Stimulated activated CD4-positive, alpha-beta T cell treated with anti-CD3 and anti-CD28 coated beads, Interleukin-15, amount 100 ng/mL, for 24 hours (primary cell): ENCODE measurements around the gene C16orf96.

Experiments used
- DNase-seq: peaks from one replicate; pipeline ENCODE4 v3.0.0-alpha.2; 2020

C16orf96 gene

DNA sequence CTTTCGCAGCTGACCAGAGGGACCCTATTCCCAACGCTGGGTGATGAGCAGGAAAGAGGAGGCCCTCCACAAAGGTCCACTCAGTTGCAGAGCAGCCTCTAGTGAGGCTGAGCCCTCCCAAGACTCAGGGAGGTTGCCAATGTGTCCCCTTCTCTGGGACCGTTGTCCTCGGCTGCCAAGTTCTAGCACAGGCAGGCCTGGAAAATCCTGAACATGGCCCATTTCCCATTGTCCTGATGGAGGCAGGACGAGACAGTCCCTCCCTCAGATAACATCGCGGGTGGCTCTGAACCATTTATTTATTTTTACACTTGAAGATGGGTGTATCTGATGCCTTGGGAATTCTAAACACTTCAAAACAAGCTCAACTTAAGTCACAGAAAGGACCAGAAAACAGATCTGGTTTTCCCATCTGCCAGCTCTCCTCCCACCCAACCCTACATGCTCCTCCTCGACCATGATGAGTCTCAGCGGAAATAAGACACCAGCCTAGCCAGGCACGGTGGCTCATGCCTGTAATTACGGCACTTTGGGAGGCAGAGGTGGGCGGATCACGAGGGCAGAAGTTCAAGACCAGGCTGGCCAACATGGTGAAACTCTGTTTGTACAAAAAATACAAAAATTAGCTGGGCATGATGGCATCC lies 30.4 kb upstream of the C16orf96 start:
- no peak for DNase-seq

- DNase-seq = peak; percentile 35
Measured at GRCh38 chr16:4529085-4530060, 26.8 kb upstream of the C16orf96 start.

GRCh38 chr16:4531811-4532210 lies 24.3 kb upstream of the C16orf96 start:
- DNase-seq = no peak

GRCh38 chr16:4532238-4532637 lies 23.9 kb upstream of the C16orf96 start:
- no peak for DNase-seq

- DNase-seq = no peak
Measured at GRCh38 chr16:4533490-4533889, 22.6 kb upstream of the C16orf96 start.

GRCh38 chr16:4534151-4534790 lies 21.9 kb upstream of the C16orf96 start:
- no peak for DNase-seq

GRCh38 chr16:4535627-4536108 lies 20.5 kb upstream of the C16orf96 start:
- DNase-seq = peak; percentile 68

DNA sequence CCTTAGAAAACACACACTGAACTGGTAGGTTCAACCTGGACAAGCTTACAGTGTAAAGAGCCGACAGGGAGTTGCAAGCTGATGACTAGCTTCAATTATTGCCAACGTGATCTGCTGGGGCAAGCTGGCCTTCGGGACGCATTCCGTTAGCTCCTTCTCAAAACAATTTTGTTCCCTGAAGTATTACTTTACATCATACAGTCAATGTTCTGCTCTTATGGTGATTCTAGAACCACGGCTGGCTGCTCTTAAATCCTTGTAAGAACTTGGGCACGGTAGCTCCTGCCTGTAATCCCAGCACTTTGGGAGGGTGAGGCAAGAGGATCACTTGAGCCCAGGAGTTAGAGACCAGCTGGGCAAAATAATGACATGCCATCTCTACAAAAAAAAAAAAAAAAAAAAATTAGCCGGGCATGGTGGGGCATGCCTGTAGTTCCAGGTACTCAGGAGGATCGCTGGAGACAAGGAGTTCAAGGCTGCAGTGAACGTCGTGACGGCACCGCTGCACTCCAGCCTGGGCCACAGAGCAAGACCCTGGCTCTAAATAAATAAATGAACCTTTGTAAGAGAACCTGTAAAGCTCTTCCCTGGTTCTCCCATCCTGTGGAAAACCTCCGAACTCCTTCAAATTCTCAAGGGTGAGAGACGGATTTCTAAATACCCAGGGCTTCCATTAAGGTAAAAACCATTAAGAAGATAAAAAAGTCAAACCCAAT lies 19.6 kb upstream of the C16orf96 start:
- no peak for DNase-seq

- DNase-seq = peak; percentile 27
Measured at GRCh38 chr16:4537376-4538343, 18.5 kb upstream of the C16orf96 start.

DNA sequence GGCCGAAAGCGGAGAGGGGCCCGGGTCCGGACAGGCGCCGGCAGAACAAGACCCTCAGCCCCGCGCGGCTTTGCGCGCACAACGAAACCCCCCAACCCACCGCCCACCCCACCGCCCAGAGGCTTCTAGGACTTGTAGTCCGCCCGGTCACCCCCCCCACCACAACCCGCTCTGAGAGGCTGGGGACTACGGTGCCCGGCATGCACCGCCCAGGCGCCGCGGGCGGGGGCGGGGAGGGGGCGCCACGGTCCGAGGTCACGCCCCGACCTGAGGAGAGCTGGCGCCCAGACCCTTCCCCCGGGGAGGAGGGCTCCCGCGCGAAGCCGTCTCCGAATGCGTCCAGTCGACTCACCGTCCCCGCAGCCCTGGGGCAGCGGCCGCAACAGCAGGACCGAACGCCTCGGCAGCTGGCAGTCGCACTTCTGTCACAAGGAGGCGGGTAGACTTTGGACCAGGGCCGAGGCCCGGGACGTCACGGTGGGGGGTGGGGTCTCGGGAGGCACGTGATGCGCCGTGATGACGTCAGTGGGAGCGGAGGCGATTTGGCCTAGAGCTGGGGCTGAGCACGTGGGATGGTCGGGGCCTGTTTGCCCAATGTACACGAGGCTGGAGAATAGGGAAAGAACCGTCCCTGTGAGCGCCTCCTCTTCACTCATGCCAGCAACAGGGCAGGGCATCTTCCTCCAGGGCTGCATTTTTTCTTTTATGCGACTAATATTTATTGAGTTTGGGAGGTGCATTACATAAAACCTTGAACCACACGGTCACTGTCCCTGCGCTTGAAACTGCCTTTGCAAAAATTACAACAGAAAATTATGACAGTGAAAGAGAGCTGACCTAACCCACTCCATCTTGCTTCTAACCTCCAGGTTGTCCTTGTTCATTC lies 17.5 kb upstream of the C16orf96 start, which contains the start of gene CDIP1:
Gene CDIP1, minus strand, starts transcription at position 424 of the 886 bp plus-strand sequence. CDS start 24,643 bp downstream, outside the sequence.
- peak; percentile 98 for DNase-seq

DNA sequence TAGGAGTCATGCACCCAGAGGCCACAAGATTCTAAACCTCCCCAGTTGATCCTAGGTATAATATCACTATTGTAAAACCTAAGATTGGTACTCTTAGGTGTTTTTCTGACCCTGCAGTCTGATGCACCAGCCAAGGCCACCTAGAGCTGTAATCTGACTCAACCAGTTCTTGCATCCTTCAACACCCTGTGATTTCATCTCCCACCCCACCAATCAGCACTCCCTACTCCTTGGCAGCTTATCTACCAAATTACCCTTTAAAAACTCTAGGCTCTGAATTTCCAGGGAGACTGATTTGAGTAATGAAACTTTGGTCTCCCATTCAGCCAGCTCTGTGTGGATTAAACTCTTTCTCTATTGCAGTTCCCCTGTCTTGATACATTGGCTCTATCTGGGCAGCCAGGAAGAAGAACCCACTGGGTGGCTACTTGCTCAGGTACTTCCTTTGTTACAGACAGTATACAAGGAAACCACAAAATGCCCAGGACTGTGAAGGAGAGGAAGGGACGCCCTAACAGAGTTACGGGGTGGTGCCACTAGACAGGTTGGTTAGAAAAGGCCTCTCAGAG lies 16.3 kb upstream of the C16orf96 start:
- no peak for DNase-seq

GRCh38 chr16:4544473-4544872 lies 11.7 kb upstream of the C16orf96 start:
- DNase-seq = no peak

- DNase-seq = no peak
Measured at GRCh38 chr16:4548124-4548523, 8.0 kb upstream of the C16orf96 start.

GRCh38 chr16:4550591-4550990 lies 5.5 kb upstream of the C16orf96 start:
- no peak for DNase-seq

DNA sequence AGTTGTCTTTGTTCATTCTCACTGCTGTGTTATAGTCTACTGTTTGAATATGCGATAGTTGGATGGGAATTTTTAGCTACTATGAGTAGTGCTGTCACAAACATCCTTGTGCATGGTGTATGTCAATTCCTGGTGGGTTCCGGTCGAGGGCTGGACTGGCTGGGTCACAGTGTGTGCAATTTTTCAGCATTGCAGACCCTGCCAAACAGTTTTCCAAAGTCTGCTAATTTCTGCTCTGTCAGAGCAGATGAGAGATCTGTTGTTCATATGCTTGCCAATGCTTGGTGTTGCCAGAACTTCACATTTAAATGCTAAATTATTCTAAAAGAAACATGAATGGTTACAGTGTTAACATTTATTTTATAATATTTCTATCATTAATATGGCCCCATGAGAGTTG lies 3.6 kb upstream of the C16orf96 start:
- no peak for DNase-seq

- no peak for DNase-seq
Measured at GRCh38 chr16:4556580-4556979, 440 bp downstream of the C16orf96 start.

GRCh38 chr16:4557973-4558372 lies 1.8 kb downstream of the C16orf96 start:
- no peak for DNase-seq

DNA sequence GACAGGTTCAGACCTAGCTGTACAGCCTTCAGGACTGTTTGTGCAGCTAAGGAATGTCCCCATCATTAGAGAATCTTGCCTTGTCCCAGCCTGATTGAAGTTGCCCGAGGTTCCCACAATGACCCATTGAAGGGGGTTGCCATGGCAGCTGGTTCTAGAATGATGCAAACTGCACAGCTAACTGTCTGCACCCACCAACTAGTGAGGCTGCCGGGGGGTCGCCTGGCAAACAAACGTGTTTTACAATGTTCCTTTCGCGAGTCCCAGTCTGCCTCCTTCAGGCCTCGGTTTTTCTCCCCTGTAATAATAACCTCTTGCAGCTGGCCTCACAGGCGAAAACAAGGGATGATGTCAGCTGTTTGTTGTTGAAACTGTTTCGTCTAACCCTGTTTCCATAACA lies 5.5 kb downstream of the C16orf96 start:
- no peak for DNase-seq

DNA sequence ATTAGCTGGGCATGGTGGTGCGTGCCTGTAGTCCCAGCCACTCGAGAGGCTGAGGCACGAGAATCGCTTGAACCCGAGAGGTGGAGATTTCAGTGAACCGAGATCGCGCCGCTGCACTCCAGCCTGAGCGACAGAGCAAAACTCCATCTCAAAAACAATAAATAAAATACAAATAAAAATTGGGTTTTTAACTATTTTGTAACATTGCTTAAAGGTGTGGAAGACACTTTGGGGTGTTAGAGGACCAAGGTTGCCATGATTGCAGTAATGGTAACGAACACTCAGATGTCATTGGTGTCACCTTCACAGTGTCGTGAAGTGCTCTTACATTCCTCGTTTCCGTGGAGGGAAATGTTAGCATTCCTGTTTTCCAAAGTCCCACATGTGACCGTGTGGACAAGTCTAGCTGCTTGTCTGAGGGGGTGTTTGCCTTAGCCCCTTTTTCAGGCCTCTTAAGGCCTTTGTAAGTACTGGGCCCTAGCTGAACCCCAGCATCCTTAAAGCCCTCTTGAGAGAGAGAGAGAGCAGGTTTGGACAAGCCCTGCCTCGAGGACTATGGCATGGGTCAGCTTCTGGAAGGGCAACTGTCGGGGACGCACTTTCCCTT lies 8.6 kb downstream of the C16orf96 start:
- no peak for DNase-seq

- DNase-seq = no peak
Measured at GRCh38 chr16:4566144-4566543, 10.0 kb downstream of the C16orf96 start.
